HG03060 (cell line): ENCODE measurements around the gene SLC12A2.

Experiments used
- ATAC-seq: cut with Tn5 transposase; IDR thresholded peaks from one replicate; pipeline ENCODE4 v1.9.1; 2021; ENCODE audit warnings: low read depth, moderate number of reproducible peaks; ENCODE audit not compliant: unreplicated experiment

SLC12A2 gene

DNA sequence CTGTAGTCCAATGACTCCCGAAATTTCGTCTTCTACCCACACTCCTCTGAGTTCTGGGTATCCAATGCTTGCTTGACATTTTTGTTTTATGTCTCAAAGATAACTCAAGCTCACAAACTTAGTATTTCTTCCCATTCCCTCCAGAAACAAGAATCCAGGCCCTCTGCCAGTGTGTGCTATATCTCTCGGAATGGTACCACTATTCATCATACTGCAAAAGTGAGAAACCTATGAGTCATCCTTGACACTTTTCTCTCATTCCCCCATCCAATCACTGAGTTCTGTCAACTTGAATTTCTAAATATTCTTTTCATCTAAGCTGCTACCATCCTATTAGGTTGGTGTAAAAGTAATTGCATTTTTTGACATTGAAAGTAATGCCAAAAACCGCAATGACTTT, 9.8 kb downstream of the SLC12A2 start:
- ATAC-seq: no peak

GRCh38 chr5:128097224-128097623, 13.7 kb downstream of the SLC12A2 start:
- ATAC-seq: no peak

DNA sequence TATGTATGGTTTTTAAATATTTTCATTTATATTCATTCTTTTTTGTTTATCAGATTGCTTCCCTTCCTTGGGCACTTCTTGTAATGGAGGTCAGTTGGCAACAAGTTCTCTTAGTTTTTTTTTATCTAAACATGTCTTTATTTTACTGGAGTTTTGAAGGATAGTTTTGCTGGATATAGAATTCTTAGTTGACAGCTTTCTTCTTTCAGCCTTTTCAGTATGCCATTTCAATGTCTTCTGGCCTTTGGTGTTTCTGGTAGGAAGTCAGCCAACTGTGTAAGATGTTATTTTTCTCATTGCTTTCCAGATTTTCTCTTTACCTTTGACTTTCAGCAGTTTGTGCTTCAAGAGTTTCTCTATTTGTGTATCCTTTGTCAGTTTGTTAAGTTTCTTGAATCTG, 14.2 kb downstream of the SLC12A2 start:
- no peak for ATAC-seq

DNA sequence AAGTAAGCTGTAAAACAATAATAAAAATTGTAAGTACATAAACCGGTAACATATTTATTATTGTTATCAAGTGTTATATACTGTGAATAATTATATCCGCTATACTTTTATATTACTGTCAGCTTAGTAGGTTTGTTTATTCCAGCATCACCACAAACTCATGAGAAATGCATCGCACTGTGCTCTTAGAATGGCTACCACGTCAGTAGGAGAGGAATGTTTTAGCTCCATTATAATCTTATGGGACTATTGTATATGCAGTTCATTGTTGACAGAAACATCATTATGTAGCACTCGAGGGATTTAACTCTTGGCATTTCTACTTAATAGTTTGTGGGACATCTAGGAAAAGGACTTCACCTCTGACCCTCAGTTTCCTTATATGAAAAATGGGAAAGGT, 16.4 kb downstream of the SLC12A2 start:
- no peak for ATAC-seq

- no peak for ATAC-seq
Observed at GRCh38 chr5:128100860-128101557, 17.4 kb downstream of the SLC12A2 start.

DNA sequence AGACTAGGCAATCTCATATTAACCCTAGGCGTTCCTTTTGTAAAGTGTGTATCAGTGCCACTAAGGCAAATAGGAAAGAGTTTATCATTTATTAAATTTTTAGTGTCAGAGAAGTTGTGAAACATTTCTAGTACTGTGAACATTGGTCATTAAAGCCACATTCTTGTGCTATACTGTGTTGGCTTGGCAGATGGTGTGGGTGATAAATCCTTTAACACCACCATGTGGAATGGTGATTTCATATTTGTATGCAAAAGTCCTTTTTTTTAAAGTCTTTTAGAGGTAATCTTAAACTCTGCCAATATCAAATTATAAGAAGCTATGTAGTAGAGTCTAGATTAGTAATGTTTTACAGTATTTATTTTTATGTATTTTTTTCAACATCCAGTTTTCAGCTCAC, 18.1 kb downstream of the SLC12A2 start:
- ATAC-seq: no peak

DNA sequence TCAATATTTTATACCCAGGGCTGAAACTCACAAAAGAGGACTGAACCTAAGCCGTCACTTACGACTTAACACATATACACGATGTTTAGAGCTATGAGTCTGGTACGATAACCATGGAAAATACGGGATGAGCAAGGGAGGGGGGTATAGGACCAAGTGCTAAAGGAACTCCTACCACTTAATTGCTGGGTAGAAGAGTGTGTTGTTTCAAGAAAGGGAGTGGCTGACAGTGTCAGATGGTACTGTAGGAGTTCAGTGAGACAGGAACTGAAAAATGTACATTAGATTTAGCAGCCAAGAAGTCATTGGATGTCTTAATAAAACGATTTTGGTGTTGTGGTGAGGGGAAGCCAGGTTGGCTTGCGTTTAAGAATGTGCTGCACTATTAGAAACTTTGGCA, 21.6 kb downstream of the SLC12A2 start:
- no peak for ATAC-seq

DNA sequence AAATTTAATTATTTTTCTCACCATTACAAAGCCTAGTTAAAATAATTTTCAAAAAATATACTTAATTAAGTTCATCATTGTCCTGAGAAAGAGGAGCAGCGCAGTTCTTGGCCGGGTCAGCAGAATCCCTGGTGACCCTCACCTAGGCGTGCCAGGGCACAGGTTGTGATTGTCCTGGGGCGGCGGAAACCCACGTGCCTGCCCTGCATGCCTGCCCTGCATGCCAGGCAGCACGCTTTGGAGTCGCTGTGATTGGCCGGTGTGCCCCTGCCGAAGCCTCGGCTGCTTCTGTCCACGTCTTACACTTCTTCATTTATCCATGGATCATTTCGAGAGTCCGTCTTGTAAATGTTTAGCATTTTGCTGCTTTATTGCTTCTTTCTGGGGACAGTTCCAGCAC, 25.6 kb downstream of the SLC12A2 start:
- no peak for ATAC-seq

- ATAC-seq: no peak
Observed at GRCh38 chr5:128109766-128110165, 26.2 kb downstream of the SLC12A2 start.

DNA sequence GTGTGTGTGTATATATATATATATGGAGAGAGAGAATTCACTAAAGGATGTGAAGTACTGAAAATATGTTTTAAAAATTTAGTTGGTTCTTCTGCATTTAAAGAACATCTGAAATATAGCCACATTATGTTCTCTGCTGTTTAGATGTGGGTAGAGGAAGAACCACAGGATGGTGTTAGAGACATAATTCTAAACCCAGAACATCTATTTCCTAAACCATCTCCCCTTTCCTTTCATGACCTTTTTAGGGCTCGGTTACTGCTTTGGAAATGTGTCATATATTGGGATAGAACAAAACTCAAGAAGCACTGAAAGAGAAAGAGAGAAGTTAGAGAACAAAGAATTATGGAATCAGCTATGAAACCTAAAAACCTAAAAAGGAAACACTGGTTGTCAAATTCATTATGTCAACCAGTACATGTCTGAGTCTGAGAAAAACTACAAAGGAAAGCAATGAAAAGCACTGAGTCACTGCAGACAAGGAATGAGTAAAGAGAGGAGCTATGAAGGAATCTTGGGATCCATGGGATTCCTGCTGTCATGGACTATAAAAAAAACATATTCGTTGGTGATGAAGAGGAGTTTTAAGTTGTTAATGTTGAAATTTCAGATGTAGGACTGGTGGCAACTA, 28.4 kb downstream of the SLC12A2 start:
- ATAC-seq: no peak

DNA sequence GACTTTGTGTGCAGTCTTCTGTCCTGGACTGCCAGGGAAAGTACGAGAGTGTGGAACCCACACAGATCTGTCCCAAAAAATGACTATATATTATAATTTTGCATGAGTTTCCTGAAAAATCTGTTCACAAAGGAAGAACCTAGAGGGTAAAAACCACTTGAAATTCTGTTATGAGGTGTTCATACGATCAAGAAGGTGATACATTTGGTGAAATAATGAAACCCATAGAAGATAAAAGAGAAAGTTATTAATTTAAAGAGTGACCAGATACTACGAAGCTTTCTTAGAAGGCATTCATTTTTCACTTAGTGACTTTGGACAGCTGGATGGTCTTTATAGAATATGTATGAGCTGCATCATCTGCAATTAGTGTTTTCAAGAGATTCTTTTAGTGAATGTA, 32.9 kb downstream of the SLC12A2 start:
- no peak for ATAC-seq

DNA sequence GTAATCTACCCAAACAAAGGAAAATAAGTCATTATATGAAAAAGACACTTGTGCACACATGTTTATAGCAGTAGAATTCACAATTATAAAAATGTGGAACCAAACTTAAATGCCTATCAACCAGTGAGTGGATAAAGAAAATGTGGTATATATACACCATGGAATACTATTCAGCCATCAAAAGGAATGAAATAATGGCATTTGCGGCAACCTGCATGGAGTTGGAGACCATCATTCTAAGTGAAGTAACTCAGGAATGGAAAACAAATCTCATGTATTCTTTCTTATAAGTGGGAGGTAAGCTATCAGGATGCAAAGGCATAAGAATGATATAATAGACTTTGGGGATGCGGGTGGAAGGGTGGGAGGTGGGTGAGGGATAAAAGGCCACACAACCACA, 34.6 kb downstream of the SLC12A2 start:
- ATAC-seq: no peak

DNA sequence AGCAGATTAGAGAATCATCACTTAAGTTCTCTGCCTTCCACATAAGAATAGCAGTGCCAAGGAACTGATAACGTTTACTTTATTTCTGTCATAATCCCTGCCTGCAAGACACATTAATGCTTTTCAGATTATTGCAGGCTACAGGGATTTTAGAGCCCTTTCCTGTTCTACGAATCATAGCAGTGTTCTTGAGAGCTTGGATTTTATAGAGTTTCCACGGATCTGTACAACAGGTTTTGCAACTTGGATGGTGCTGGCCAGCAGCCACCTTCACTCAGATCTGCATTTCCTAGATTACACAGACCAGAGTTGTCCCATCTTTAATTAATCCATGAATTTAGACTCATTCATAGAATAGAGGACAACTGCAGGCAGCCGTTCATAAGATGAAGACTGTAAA, 38.1 kb downstream of the SLC12A2 start:
- ATAC-seq: no peak

GRCh38 chr5:128123936-128124335, 40.4 kb downstream of the SLC12A2 start:
- no peak for ATAC-seq

- no peak for ATAC-seq
Observed at GRCh38 chr5:128126241-128126640, 42.7 kb downstream of the SLC12A2 start.

DNA sequence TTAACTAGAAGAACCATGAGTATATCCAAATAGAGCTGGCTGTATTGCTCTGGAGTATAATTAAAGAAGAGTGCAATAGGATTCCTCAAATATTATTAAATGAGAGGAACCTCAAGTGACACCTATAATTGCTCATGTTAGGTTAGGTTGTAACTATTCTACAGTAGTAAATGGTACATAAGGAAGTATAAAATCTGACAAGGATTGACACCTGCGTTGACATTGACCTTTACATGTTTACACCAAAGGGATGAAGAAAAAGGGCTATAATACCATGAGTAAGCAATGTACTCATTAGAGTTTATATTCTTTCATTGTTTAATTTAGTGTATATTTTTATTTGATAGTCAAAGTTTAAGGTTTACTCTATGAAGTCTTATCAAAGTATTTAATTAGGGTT, 48.9 kb downstream of the SLC12A2 start:
- ATAC-seq: no peak

- no peak for ATAC-seq
Observed at GRCh38 chr5:128135286-128135685, 51.7 kb downstream of the SLC12A2 start.

- ATAC-seq: no peak
Observed at GRCh38 chr5:128143911-128144310, 60.3 kb downstream of the SLC12A2 start.

DNA sequence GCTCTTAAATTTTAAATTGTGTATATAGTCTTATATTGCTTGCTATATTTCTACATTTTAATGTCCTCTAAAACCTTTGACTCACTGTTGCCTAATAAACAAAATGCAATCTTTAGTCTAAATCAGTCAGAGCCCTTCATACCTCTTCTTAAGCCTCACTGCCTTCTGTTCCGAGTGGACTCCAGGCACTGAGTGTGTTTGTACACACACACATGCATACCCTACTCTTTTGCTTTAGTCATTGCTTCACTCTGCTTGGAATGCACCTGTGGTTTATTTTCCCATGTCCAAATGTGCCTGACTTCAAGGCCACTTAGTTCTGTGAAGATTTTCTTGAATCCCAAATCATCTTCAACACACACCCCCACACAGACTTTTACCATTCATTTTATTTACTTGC, 60.9 kb downstream of the SLC12A2 start:
- no peak for ATAC-seq

DNA sequence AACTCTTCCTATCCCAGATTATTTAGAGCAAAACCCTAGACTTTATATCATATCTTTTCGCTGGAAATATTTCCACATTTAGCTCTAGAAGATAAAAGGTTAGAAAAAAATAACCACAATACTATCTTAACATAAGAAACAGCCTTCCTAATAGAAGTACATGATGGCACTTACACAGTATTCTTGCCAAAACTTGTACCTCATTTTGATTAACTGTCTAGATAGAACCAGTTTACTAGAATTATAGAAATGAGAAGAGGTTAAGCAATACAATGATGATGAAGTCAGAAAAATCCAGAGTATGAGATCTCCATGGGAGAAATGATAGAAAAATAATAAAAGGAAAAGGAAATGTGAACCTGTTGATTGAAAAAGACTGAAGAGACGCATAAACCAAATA, 63.1 kb downstream of the SLC12A2 start:
- no peak for ATAC-seq

GRCh38 chr5:128154943-128155342, 71.4 kb downstream of the SLC12A2 start:
- no peak for ATAC-seq

DNA sequence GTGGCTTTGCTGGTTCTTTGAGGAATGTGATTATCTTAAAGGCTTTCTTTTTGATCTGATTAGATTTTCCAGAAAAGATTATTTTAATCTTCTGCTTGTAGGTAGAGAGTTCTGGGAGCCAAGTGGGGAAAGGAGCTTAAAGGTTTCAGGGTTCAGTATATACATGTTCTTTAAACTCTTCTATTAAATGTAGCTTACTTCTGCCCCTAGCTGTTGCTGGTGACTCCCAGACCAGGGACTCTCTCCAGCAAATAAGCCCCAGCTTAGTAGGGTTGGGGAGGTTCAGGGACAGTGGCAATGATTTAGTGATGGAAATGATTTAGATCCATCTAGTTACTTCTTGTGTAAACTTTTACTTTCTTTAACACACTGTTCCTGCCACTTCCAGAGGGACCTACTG, 72.2 kb downstream of the SLC12A2 start:
- no peak for ATAC-seq

GRCh38 chr5:128156521-128156920, 73.0 kb downstream of the SLC12A2 start:
- no peak for ATAC-seq
